ENCODE measurements around the gene ZNF518B. TPM values are rescaled to one million over a fixed set of nuclear protein-coding genes. Genes with fewer than 3 reads are reported as not detected.

Gene ZNF518B
- total RNA-seq, 1 donor from 2014 or later: 44.0 TPM

- Mint-ChIP-seq H3K36me3 (no peaks in the 10 kb centered on the region), H3K4me3 (no peak overlapping the region), H3K27ac (no peak overlapping the region), H3K27me3 (peaks cover 3% of the 10 kb centered on the region), H3K4me1 (ENCODE audit: unreplicated experiment) (no peaks in the 10 kb centered on the region), H3K9me3 (no peaks in the 10 kb centered on the region)
- no peak for DNase-seq (ENCODE audit: extremely low spot score, unreplicated experiment)
- TF ChIP-seq CTCF (conservative IDR thresholded peaks at IDR 0.05): no peak
Observed at GRCh38 chr4:10496200-10496599, 39.0 kb upstream of the ZNF518B start.

GRCh38 chr4:10495651-10496050 lies 38.4 kb upstream of the ZNF518B start:
- no peak for DNase-seq (ENCODE audit: extremely low spot score, unreplicated experiment)
- no peak for TF ChIP-seq CTCF (conservative IDR thresholded peaks at IDR 0.05)
- H3K27ac Mint-ChIP-seq: no peak overlapping the region
- no peaks in the 10 kb centered on the region for H3K9me3 Mint-ChIP-seq
- H3K27me3 Mint-ChIP-seq: peaks cover 4% of the 10 kb centered on the region
- H3K36me3 Mint-ChIP-seq: no peaks in the 10 kb centered on the region
- no peak overlapping the region for H3K4me3 Mint-ChIP-seq
- H3K4me1 Mint-ChIP-seq (ENCODE audit: unreplicated experiment): no peaks in the 10 kb centered on the region

- no peaks in the 10 kb centered on the region for H3K4me1 Mint-ChIP-seq (ENCODE audit: unreplicated experiment)
- no peak overlapping the region for H3K27ac Mint-ChIP-seq
- peaks cover 4% of the 10 kb centered on the region for H3K27me3 Mint-ChIP-seq
- DNase-seq (ENCODE audit: extremely low spot score, unreplicated experiment): no peak
- no peak for TF ChIP-seq CTCF (conservative IDR thresholded peaks at IDR 0.05)
- no peaks in the 10 kb centered on the region for H3K9me3 Mint-ChIP-seq
- H3K4me3 Mint-ChIP-seq: no peak overlapping the region
- H3K36me3 Mint-ChIP-seq: no peaks in the 10 kb centered on the region
Observed at GRCh38 chr4:10492464-10492863, 35.2 kb upstream of the ZNF518B start.

- no peak for TF ChIP-seq CTCF (conservative IDR thresholded peaks at IDR 0.05)
- no peaks in the 10 kb centered on the region for H3K36me3 Mint-ChIP-seq
- no peak for DNase-seq (ENCODE audit: extremely low spot score, unreplicated experiment)
- H3K27ac Mint-ChIP-seq: no peak overlapping the region
- H3K4me3 Mint-ChIP-seq: no peak overlapping the region
- H3K27me3 Mint-ChIP-seq: peaks cover 4% of the 10 kb centered on the region
- no peaks in the 10 kb centered on the region for H3K4me1 Mint-ChIP-seq (ENCODE audit: unreplicated experiment)
- H3K9me3 Mint-ChIP-seq: no peaks in the 10 kb centered on the region
Observed at GRCh38 chr4:10491401-10491800, 34.2 kb upstream of the ZNF518B start.

GRCh38 chr4:10490996-10491395 lies 33.8 kb upstream of the ZNF518B start:
- H3K9me3 Mint-ChIP-seq: no peaks in the 10 kb centered on the region
- no peak overlapping the region for H3K4me3 Mint-ChIP-seq
- no peak overlapping the region for H3K27ac Mint-ChIP-seq
- TF ChIP-seq CTCF (conservative IDR thresholded peaks at IDR 0.05): no peak
- H3K36me3 Mint-ChIP-seq: no peaks in the 10 kb centered on the region
- no peak for DNase-seq (ENCODE audit: extremely low spot score, unreplicated experiment)
- H3K27me3 Mint-ChIP-seq: peaks cover 4% of the 10 kb centered on the region
- H3K4me1 Mint-ChIP-seq (ENCODE audit: unreplicated experiment): no peaks in the 10 kb centered on the region

- Mint-ChIP-seq H3K27me3 (no peaks in the 10 kb centered on the region), H3K4me1 (ENCODE audit: unreplicated experiment) (no peaks in the 10 kb centered on the region), H3K4me3 (no peak overlapping the region), H3K9me3 (no peaks in the 10 kb centered on the region), H3K27ac (no peak overlapping the region), H3K36me3 (no peaks in the 10 kb centered on the region)
- no peak for DNase-seq (ENCODE audit: extremely low spot score, unreplicated experiment)
- no peak for TF ChIP-seq CTCF (conservative IDR thresholded peaks at IDR 0.05)
Observed at GRCh38 chr4:10482913-10483312, 25.7 kb upstream of the ZNF518B start.

Data from type B pancreatic cell (in vitro differentiated cells).